Measurements from ENCODE around the gene ICE2.

Gene ICE2

GRCh38 chr15:60385620-60386552, 93.1 kb downstream of the ICE2 start:
- DNase-seq: no peak

GRCh38 chr15:60384526-60385126, 94.3 kb downstream of the ICE2 start:
- no peak for DNase-seq

GRCh38 chr15:60384053-60384452, 94.9 kb downstream of the ICE2 start:
- DNase-seq: no peak

- no peak for DNase-seq
These were observed 95.9 kb downstream of the ICE2 start for GRCh38 chr15:60382773-60383674.

GRCh38 chr15:60381148-60381788, 97.7 kb downstream of the ICE2 start:
- no peak for DNase-seq

GRCh38 chr15:60379525-60380274, 99.2 kb downstream of the ICE2 start:
- peak; percentile 22 for DNase-seq

GRCh38 chr15:60379185-60379524, 99.8 kb downstream of the ICE2 start:
- no peak for DNase-seq

- DNase-seq: no peak
These were observed 102.3 kb downstream of the ICE2 start for GRCh38 chr15:60376677-60377095.

GRCh38 chr15:60375306-60375705, 103.6 kb downstream of the ICE2 start:
- DNase-seq: no peak

- DNase-seq: no peak
These were observed 104.3 kb downstream of the ICE2 start for GRCh38 chr15:60374628-60375081.

GRCh38 chr15:60374209-60374608, 104.7 kb downstream of the ICE2 start:
- no peak for DNase-seq

GRCh38 chr15:60373745-60374144, 105.2 kb downstream of the ICE2 start:
- no peak for DNase-seq

GRCh38 chr15:60373327-60373726, 105.6 kb downstream of the ICE2 start:
- no peak for DNase-seq

- no peak for DNase-seq
These were observed 106.2 kb downstream of the ICE2 start for GRCh38 chr15:60372756-60373155.

GRCh38 chr15:60372227-60372626, 106.7 kb downstream of the ICE2 start:
- DNase-seq: no peak

- DNase-seq: peak; percentile 89
These were observed 107.5 kb downstream of the ICE2 start for GRCh38 chr15:60371175-60372051.

- DNase-seq: no peak
These were observed 108.1 kb downstream of the ICE2 start for GRCh38 chr15:60370869-60371136.

- no peak for DNase-seq
These were observed 108.7 kb downstream of the ICE2 start for GRCh38 chr15:60370105-60370868.

GRCh38 chr15:60369696-60370095, 109.2 kb downstream of the ICE2 start:
- no peak for DNase-seq
